ENCODE measurements around the gene CACNA2D4.

- TF ChIP-seq CTCF (IDR thresholded peaks at IDR 0.05; ENCODE audit: low read length) (no peak), EZH2 (optimal IDR thresholded peaks at IDR 0.05; ENCODE audit: low read depth, low read length) (no peak)
Measured at GRCh38 chr12:1906579-1906978, 11.9 kb downstream of the CACNA2D4 start.
